ENCODE results near the gene AHCYL2. TPM values are rescaled to one million over a fixed set of nuclear protein-coding genes. Genes with fewer than 3 reads are reported as not detected.
"Not testable (repeated sequence)": the region's sequence is repeated elsewhere in the genome, so short reads cannot be mapped to it uniquely, and the experiment has no call there.

AHCYL2 gene
- total RNA-seq, 4 donors from 2014 or later = 10.8 to 14.0 (median 13.7) TPM

- no peaks in the 10 kb centered on the region for H3K27me3 ChIP-seq
- 3 to 7% methylated on average over 8 to 10 of the region's 11 CpGs for WGBS, 2 donors
- intact Hi-C loops (cut with DNase I) = no loop called here
- peak; percentile 2 for DNase-seq
- no peaks in the 10 kb centered on the region for H3K36me3 ChIP-seq
- peak overlapping the region; percentile 5 to 56 (median 32) for H3K27ac ChIP-seq
- peak overlapping the region in 2 of 4 donors; percentile 19 to 29 for H3K4me3 ChIP-seq
- H3K9me3 ChIP-seq = no peaks in the 10 kb centered on the region
- TF ChIP-seq POLR2A (IDR thresholded peaks at IDR 0.05) (no peak), CTCF (IDR thresholded peaks at IDR 0.05) (peak; percentile 78 to 90 (median 86))
- H3K4me1 ChIP-seq = peaks cover 7 to 15% (median 9%) of the 10 kb centered on the region in 3 donors
Measured at GRCh38 chr7:129367700-129368388, 143.0 kb downstream of the AHCYL2 start.

DNA sequence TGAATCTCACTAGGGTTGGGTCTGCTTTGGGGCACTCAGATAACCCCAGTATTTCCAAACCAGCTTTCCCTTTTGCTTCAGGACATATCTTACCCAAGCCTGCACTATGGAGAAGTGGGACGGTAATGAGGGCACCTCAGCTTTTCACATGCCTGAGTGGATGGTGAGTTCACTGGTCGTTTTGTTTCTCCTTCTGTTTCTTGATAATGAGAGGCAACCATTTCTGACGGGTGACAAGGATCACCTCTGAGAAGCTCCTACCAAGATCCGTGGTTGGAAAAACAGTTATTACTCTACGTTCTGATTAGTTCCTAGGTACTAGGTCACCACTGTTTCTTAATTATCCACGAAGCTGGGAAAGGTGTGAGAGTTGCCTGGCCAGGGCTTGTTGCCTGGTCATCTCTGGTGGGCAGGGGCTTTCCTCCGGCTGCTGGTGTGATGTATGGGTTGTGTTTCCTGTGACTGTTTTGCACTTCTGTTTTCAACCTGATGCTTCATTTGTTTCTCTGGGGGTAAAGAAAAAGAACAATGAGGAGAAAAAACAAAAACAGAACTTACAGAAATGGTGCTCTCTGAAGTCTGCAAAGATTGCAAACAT, 143.7 kb downstream of the AHCYL2 start:
- peak overlapping the region in 1 of 4 donors; percentile 29 for H3K4me3 ChIP-seq
- H3K27me3 ChIP-seq = no peaks in the 10 kb centered on the region
- no peaks in the 10 kb centered on the region for H3K36me3 ChIP-seq
- intact Hi-C loops (cut with DNase I) = no loop called here
- DNase-seq = no peak
- peak overlapping the region; percentile 5 to 56 (median 32) for H3K27ac ChIP-seq
- TF ChIP-seq POLR2A (IDR thresholded peaks at IDR 0.05) (no peak), CTCF (IDR thresholded peaks at IDR 0.05) (no peak)
- H3K4me1 ChIP-seq = peaks cover 7 to 15% (median 9%) of the 10 kb centered on the region in 3 donors
- 33 to 55% methylated on average over 6 to 7 of the region's 7 CpGs for WGBS, 2 donors
- H3K9me3 ChIP-seq = no peaks in the 10 kb centered on the region

GRCh38 chr7:129369447-129369846, 144.6 kb downstream of the AHCYL2 start:
- H3K27ac ChIP-seq; intact Hi-C loops (cut with DNase I); H3K36me3 ChIP-seq; H3K4me3 ChIP-seq; H3K27me3 ChIP-seq; DNase-seq; H3K9me3 ChIP-seq: not testable (repeated sequence)
- 94% methylated on average over 7 of the region's 7 CpGs for WGBS, 2 donors
- peaks cover 7 to 15% (median 9%) of the 10 kb centered on the region in 3 donors for H3K4me1 ChIP-seq

- Histone ChIP-seq H3K4me1 (peaks cover 7 to 26% (median 12%) of the 10 kb centered on the region in 3 donors), H3K27me3 (no peaks in the 10 kb centered on the region), H3K4me3 (no peak overlapping the region), H3K27ac (no peak overlapping the region), H3K9me3 (no peaks in the 10 kb centered on the region), H3K36me3 (no peaks in the 10 kb centered on the region)
- TF ChIP-seq POLR2A (IDR thresholded peaks at IDR 0.05) (no peak), CTCF (IDR thresholded peaks at IDR 0.05) (no peak)
- DNase-seq = no peak
- 69% methylated on average over 5 of the region's 5 CpGs for WGBS, 2 donors
- intact Hi-C loops (cut with DNase I) = no loop called here
Measured at GRCh38 chr7:129370812-129371211, 146.0 kb downstream of the AHCYL2 start.

- intact Hi-C loops (cut with DNase I) = no loop called here
- Histone ChIP-seq H3K4me3 (no peak overlapping the region), H3K36me3 (no peaks in the 10 kb centered on the region), H3K27ac (no peak overlapping the region), H3K27me3 (no peaks in the 10 kb centered on the region), H3K9me3 (no peaks in the 10 kb centered on the region), H3K4me1 (peaks cover 7 to 28% (median 12%) of the 10 kb centered on the region in 3 donors)
- TF ChIP-seq POLR2A (IDR thresholded peaks at IDR 0.05) = no peak
- TF ChIP-seq CTCF (IDR thresholded peaks at IDR 0.05) = no peak
- no peak for DNase-seq
- WGBS, 2 donors = 59 to 69% methylated on average over 3 of the region's 3 CpGs
Measured at GRCh38 chr7:129371487-129371886, 146.7 kb downstream of the AHCYL2 start.
